GM12878 (cell line): ENCODE results near the gene CDH15. TPM values are rescaled to one million over a fixed set of nuclear protein-coding genes. Genes with fewer than 3 reads are reported as not detected.

ENCODE experiments used
- BCL3 ChIP-seq: IDR thresholded peaks from 2 replicates; pipeline ENCODE4 v1.6.1; 2011; ENCODE audit warnings: borderline replicate concordance, low read depth, mild to moderate bottlenecking, moderate library complexity, low read length; ENCODE audit not compliant: insufficient read depth, poor library complexity, severe bottlenecking
- CBFB ChIP-seq: IDR thresholded peaks from 2 replicates; pipeline ENCODE4 v1.6.1; 2016; ENCODE audit warnings: antibody characterized with exemption, low read depth
- CHD2 ChIP-seq: IDR thresholded peaks from 2 replicates; pipeline ENCODE4 v1.6.1; 2011; ENCODE audit warnings: low read depth, low read length, improper control_type of control experiment, borderline replicate concordance
- CREB1 ChIP-seq: IDR thresholded peaks from 2 replicates; pipeline ENCODE4 v1.6.1; 2012; ENCODE audit warnings: low read depth, mild to moderate bottlenecking, inconsistent platforms
- CTCF ChIP-seq, 3 experiments: IDR thresholded peaks in 2 of 3; conservative IDR thresholded peaks in 1 of 3; 2 replicates each; pipeline ENCODE4 v1.5.1; 2011; ENCODE audit warnings: low read depth in 3 of 3, low read length in 3 of 3, mild to moderate bottlenecking in 3 of 3, control low read depth in 2 of 3, moderate library complexity in 2 of 3, inconsistent platforms in 1 of 3, mixed read lengths in 1 of 3; ENCODE audit not compliant: control insufficient read depth in 2 of 3, insufficient read depth in 1 of 3; ENCODE audit errors: extremely low read depth in 1 of 3
- GATAD2B ChIP-seq: fragments of 450-650 bp; conservative IDR thresholded peaks from 2 replicates; pipeline ENCODE4 v1.6.1; 2017; ENCODE audit warnings: low read depth, mild to moderate bottlenecking, moderate library complexity
- MAX ChIP-seq: IDR thresholded peaks from 2 replicates; pipeline ENCODE4 v1.6.1; 2012; ENCODE audit warnings: low read depth, low read length, improper control_type of control experiment
- MTA2 ChIP-seq: fragments of 450-650 bp; IDR thresholded peaks from 2 replicates; pipeline ENCODE4 v1.6.1; 2016; ENCODE audit warnings: low read depth, mild to moderate bottlenecking, moderate library complexity
- MXI1 ChIP-seq: fragments of 150-350 bp; IDR thresholded peaks from 2 replicates; pipeline ENCODE4 v1.6.1; 2011; ENCODE audit warnings: low read depth, mild to moderate bottlenecking, inconsistent platforms, low read length, improper control_type of control experiment
- MYC ChIP-seq: IDR thresholded peaks from 2 replicates; pipeline ENCODE4 v1.6.1; 2011; ENCODE audit warnings: mild to moderate bottlenecking, low read length, moderate library complexity, inconsistent platforms; ENCODE audit not compliant: insufficient read depth, insufficient replicate concordance, insufficient read length, severe bottlenecking
- PBX3 ChIP-seq: IDR thresholded peaks from 2 replicates; pipeline ENCODE4 v1.6.1; 2011; ENCODE audit warnings: mild to moderate bottlenecking, low read depth, low read length, moderate library complexity; ENCODE audit not compliant: insufficient replicate concordance
- PKNOX1 ChIP-seq: fragments of 450-650 bp; IDR thresholded peaks from 2 replicates; pipeline ENCODE4 v1.6.1; 2016; ENCODE audit warnings: mild to moderate bottlenecking
- POLR2AphosphoS2 ChIP-seq: IDR thresholded peaks from 2 replicates; pipeline ENCODE4 v1.6.1; 2011; ENCODE audit warnings: low read depth, mild to moderate bottlenecking, low read length, improper control_type of control experiment, moderate library complexity
- POU2F2 ChIP-seq: IDR thresholded peaks from 3 replicates; pipeline ENCODE4 v1.6.1; 2011; ENCODE audit warnings: low read depth, mild to moderate bottlenecking, low read length, borderline replicate concordance
- SIN3A ChIP-seq: IDR thresholded peaks from 2 replicates; pipeline ENCODE4 v1.6.1; 2012; ENCODE audit warnings: low read depth, low read length, improper control_type of control experiment
- SKIL ChIP-seq: fragments of 450-650 bp; IDR thresholded peaks from 2 replicates; pipeline ENCODE4 v1.6.1; 2017; ENCODE audit warnings: mild to moderate bottlenecking, low read depth, inconsistent platforms; ENCODE audit not compliant: poor library complexity, severe bottlenecking
- SMAD5 ChIP-seq: IDR thresholded peaks from 2 replicates; pipeline ENCODE4 v1.6.1; 2016; ENCODE audit warnings: antibody characterized with exemption, low read depth
- SMARCA5 ChIP-seq: fragments of 450-650 bp; IDR thresholded peaks from 2 replicates; pipeline ENCODE4 v1.6.1; 2017; ENCODE audit warnings: mild to moderate bottlenecking
- STAT1 ChIP-seq: fragments of 450-650 bp; conservative IDR thresholded peaks from 2 replicates; pipeline ENCODE4 v1.6.1; 2014; ENCODE audit warnings: antibody characterized with exemption, mild to moderate bottlenecking
- ZNF217 ChIP-seq: fragments of 450-650 bp; IDR thresholded peaks from 2 replicates; pipeline ENCODE4 v1.6.1; 2017; ENCODE audit warnings: antibody characterized with exemption, mild to moderate bottlenecking
- ZNF622 ChIP-seq: fragments of 450-650 bp; IDR thresholded peaks from 2 replicates; pipeline ENCODE4 v1.6.1; 2017; ENCODE audit warnings: mild to moderate bottlenecking, inconsistent platforms
- polyA plus RNA-seq, 11 experiments: library from polyadenylated mRNA; depleted of rRNA in 4 of 11; unstranded in 6 of 11; stranded (reverse) in 5 of 11; fragments of >200 nt; fragmentation: Nextera tagmentation in 4 of 11; fragmentation: Illumina TruSeq in 1 of 11; extraction: Ambion mirVana in 4 of 11; extraction: Trizol in 1 of 11; gene quantifications; 1 replicate in 1 of 11; 2 replicates in 10 of 11; pipeline versions ENCODE4 v1.2.1 to v1.2.3, GENCODE V29; 2011 to 2016; ENCODE audit warnings: inconsistent platforms in 2 of 11, missing spikeins in 2 of 11, low read depth in 1 of 11
- total RNA-seq, 4 experiments: library from RNA; depleted of rRNA in 3 of 4; stranded (reverse); fragments of >200 nt in 3 of 4; fragmentation: Illumina TruSeq in 1 of 4; extraction: Trizol in 1 of 4; gene quantifications; 2 replicates each; pipeline versions ENCODE4 v1.2.1 to v1.2.3, GENCODE V29; 2013 to 2021

CDH15 gene
- total and polyA plus RNA-seq, 10 of the 15 experiments (the other 5 are each of a cell fraction or from before 2014, with no cell fraction given), result 0.02 to 0.06 TPM; not detected in 8

GRCh38 chr16:89217388-89218191, 46.0 kb downstream of the CDH15 start, which contains the start of gene ZNF778 (continued):
- TF ChIP-seq CTCF (IDR thresholded peaks at IDR 0.05 in 2 of 3, conservative IDR thresholded peaks at IDR 0.05 in 1 of 3; ENCODE audit: control insufficient read depth in 2 of 3, extremely low read depth in 1 of 3, insufficient read depth in 1 of 3, low read depth in 3 of 3, low read length in 3 of 3), result no peak
- peak; percentile 85 for TF ChIP-seq MAX
- no peak for TF ChIP-seq MYC
- TF ChIP-seq ZNF622, result no peak
- TF ChIP-seq BCL3, result no peak
- TF ChIP-seq PBX3, result peak; percentile 47
- peak; percentile 96 for TF ChIP-seq CREB1
- peak; percentile 81 for TF ChIP-seq GATAD2B
- peak; percentile 76; the same call in 2 of the 3 replicates for TF ChIP-seq POU2F2
- no peak for TF ChIP-seq SMARCA5
- peak; percentile 96; the same call in 1 of the 2 replicates for TF ChIP-seq SIN3A
- 0 out of 2 replicates have a peak, but pooled peaks have one; percentile 24 for TF ChIP-seq CHD2
- no peak for TF ChIP-seq MTA2
- no peak for TF ChIP-seq CBFB
- no peak for TF ChIP-seq SKIL
- peak; percentile 82; the same call in 1 of the 2 replicates for TF ChIP-seq POLR2AphosphoS2
- no peak for TF ChIP-seq ZNF217
- TF ChIP-seq MXI1, result peak; percentile 86
- TF ChIP-seq PKNOX1, result no peak
- peak; percentile 76 for TF ChIP-seq SMAD5
- TF ChIP-seq STAT1, result no peak
